HepG2 (cell line): ENCODE data around the gene ZCWPW2.

Experiments used
- CTCF ChIP-seq: sonication (generic); formaldehyde crosslinking; IDR thresholded peaks from 2 replicates; pipeline ENCODE4 v1.5.0; 2020; ENCODE audit warnings: mild to moderate bottlenecking, missing genetic modification reagents, moderate library complexity
- GATA4 ChIP-seq: sonication (generic); IDR thresholded peaks from 2 replicates; pipeline ENCODE4 v1.6.1; 2016; ENCODE audit warnings: antibody characterized with exemption, low read depth, borderline replicate concordance
- NBN ChIP-seq: fragments of 450-650 bp; conservative IDR thresholded peaks from 2 replicates; pipeline ENCODE4 v1.6.1; 2017
- POLR2AphosphoS5 ChIP-seq: IDR thresholded peaks from 2 replicates; pipeline ENCODE4 v1.6.1; 2012; ENCODE audit warnings: low read depth, low read length
- TCF7L2 ChIP-seq: IDR thresholded peaks from 2 replicates; pipeline ENCODE4 v1.6.1; 2011; ENCODE audit warnings: mild to moderate bottlenecking, low read depth, low read length, moderate library complexity
- ZBTB8A ChIP-seq: sonication (generic); formaldehyde crosslinking; IDR thresholded peaks from 2 replicates; pipeline ENCODE4 v1.4.0; 2020; ENCODE audit warnings: mild to moderate bottlenecking, low read depth, missing genetic modification reagents, borderline replicate concordance

- TF ChIP-seq GATA4 (no peak), ZBTB8A (CRISPR knock-in tag) (no peak), NBN (no peak), POLR2AphosphoS5 (no peak), CTCF (CRISPR knock-in tag) (no peak), TCF7L2 (no peak)
Observed at GRCh38 chr3:28299705-28300104, 48.8 kb upstream of the ZCWPW2 start.
